H9 (cell line): ENCODE results near the gene ITK. TPM values are rescaled to one million over a fixed set of nuclear protein-coding genes. Genes with fewer than 3 reads are reported as not detected.

ENCODE experiments used
- DNase-seq: peaks from one replicate; pipeline ENCODE4 v3.0.0-alpha.2; 2017
- H2AFZ ChIP-seq: one replicate; pipeline ENCODE4 v1.6.1; 2013; ENCODE audit warnings: mild to moderate bottlenecking, low read length, control low read depth, moderate library complexity
- H2AK5ac ChIP-seq: 2 replicates; pipeline ENCODE4 v1.6.1; 2013; ENCODE audit warnings: low read length, control low read depth, mixed read lengths; ENCODE audit not compliant: insufficient read length
- H2BK120ac ChIP-seq: one replicate; pipeline ENCODE4 v1.6.1; 2013; ENCODE audit warnings: low read depth, mild to moderate bottlenecking, low read length, control low read depth, inconsistent platforms; ENCODE audit not compliant: poor library complexity, severe bottlenecking
- H2BK12ac ChIP-seq: 2 replicates; pipeline ENCODE4 v1.6.1; 2013; ENCODE audit warnings: low read length, control low read depth, mixed read lengths, low read depth; ENCODE audit not compliant: insufficient read length
- H2BK15ac ChIP-seq: 2 replicates; pipeline ENCODE4 v1.6.1; 2013; ENCODE audit warnings: low read depth, low read length, control low read depth
- H2BK20ac ChIP-seq: one replicate; pipeline ENCODE4 v1.6.1; 2013; ENCODE audit warnings: low read depth, mild to moderate bottlenecking, low read length, control low read depth, inconsistent platforms; ENCODE audit not compliant: poor library complexity, severe bottlenecking
- H2BK5ac ChIP-seq: 2 replicates; pipeline ENCODE4 v1.6.1; 2013; ENCODE audit warnings: low read length, control low read depth, mixed read lengths; ENCODE audit not compliant: insufficient read length
- H3K14ac ChIP-seq: 2 replicates; pipeline ENCODE4 v1.6.1; 2013; ENCODE audit warnings: low read length, control low read depth; ENCODE audit not compliant: insufficient read depth
- H3K18ac ChIP-seq: 2 replicates; pipeline ENCODE4 v1.6.1; 2013; ENCODE audit warnings: low read depth, mild to moderate bottlenecking, mixed read lengths, low read length, control low read depth; ENCODE audit not compliant: insufficient read length
- H3K23ac ChIP-seq: 2 replicates; pipeline ENCODE4 v1.6.1; 2013; ENCODE audit warnings: low read length, control low read depth, mixed read lengths, low read depth; ENCODE audit not compliant: insufficient read length
- H3K23me2 ChIP-seq: 2 replicates; pipeline ENCODE4 v1.6.1; 2013; ENCODE audit warnings: low read depth, mild to moderate bottlenecking, mixed read lengths, low read length, control low read depth; ENCODE audit not compliant: insufficient read length, poor library complexity, severe bottlenecking
- H3K27ac ChIP-seq: 2 replicates; pipeline ENCODE4 v1.5.1; 2013; ENCODE audit warnings: low read length, control low read depth, mixed read lengths, low read depth; ENCODE audit not compliant: insufficient read length
- H3K27me3 ChIP-seq: 2 replicates; pipeline ENCODE4 v1.6.1; 2013; ENCODE audit warnings: low read length, control low read depth, inconsistent platforms; ENCODE audit not compliant: insufficient read depth
- H3K4ac ChIP-seq: 2 replicates; pipeline ENCODE4 v1.6.1; 2013; ENCODE audit warnings: low read depth, mild to moderate bottlenecking, control low read depth, inconsistent platforms, low read length, moderate library complexity
- H3K4me1 ChIP-seq: 2 replicates; pipeline ENCODE4 v1.6.1; 2013; ENCODE audit warnings: low read length, control low read depth, inconsistent platforms; ENCODE audit not compliant: insufficient read depth
- H3K4me2 ChIP-seq: 2 replicates; pipeline ENCODE4 v1.6.1; 2013; ENCODE audit warnings: low read length, control low read depth, mixed read lengths; ENCODE audit not compliant: insufficient read length, insufficient read depth
- H3K56ac ChIP-seq: 2 replicates; pipeline ENCODE4 v1.6.1; 2013; ENCODE audit warnings: low read depth, mild to moderate bottlenecking, mixed read lengths, low read length, control low read depth; ENCODE audit not compliant: insufficient read length
- H3K79me1 ChIP-seq: 2 replicates; pipeline ENCODE4 v1.6.1; 2013; ENCODE audit warnings: low read depth, mild to moderate bottlenecking, moderate library complexity, low read length, control low read depth, inconsistent platforms; ENCODE audit not compliant: insufficient read depth, poor library complexity, severe bottlenecking
- H3K79me2 ChIP-seq: 2 replicates; pipeline ENCODE4 v1.6.1; 2013; ENCODE audit warnings: low read length, control low read depth, inconsistent platforms; ENCODE audit not compliant: insufficient read depth
- H3K9ac ChIP-seq: 2 replicates; pipeline ENCODE4 v1.6.1; 2013; ENCODE audit warnings: low read length, control low read depth, mixed read lengths; ENCODE audit not compliant: insufficient read length; ENCODE audit errors: extremely low read depth
- H3K9me3 ChIP-seq: one replicate; pipeline ENCODE4 v1.6.1; 2013; ENCODE audit warnings: low read depth, low read length, inconsistent platforms; ENCODE audit not compliant: control insufficient read depth
- H3T11ph ChIP-seq: one replicate; pipeline ENCODE4 v1.6.1; 2013; ENCODE audit warnings: mild to moderate bottlenecking, low read length, control low read depth, inconsistent platforms
- H4K20me1 ChIP-seq: one replicate; pipeline ENCODE4 v1.6.1; 2013; ENCODE audit not compliant: control insufficient read depth, insufficient read length, insufficient read depth
- H4K5ac ChIP-seq: 2 replicates; pipeline ENCODE4 v1.6.1; 2013; ENCODE audit warnings: low read depth, mild to moderate bottlenecking, mixed read lengths, low read length, control low read depth; ENCODE audit not compliant: insufficient read length
- H4K8ac ChIP-seq: replicated peaks from 2 replicates; pipeline ENCODE4 v1.6.1; 2013; ENCODE audit warnings: low read length, control low read depth, mixed read lengths, low read depth; ENCODE audit not compliant: insufficient read length
- H4K91ac ChIP-seq: 2 replicates; pipeline ENCODE4 v1.6.1; 2013; ENCODE audit warnings: low read depth, mild to moderate bottlenecking, moderate library complexity, mixed read lengths, low read length, control low read depth; ENCODE audit not compliant: insufficient read length
- H3K27ac Mint-ChIP-seq, 3 experiments: 2 replicates in 2 of 3; 3 replicates in 1 of 3; pipeline ENCODE4 v1.8.0; 2020 to 2021; ENCODE audit warnings: mixed read lengths in 3 of 3, mild to moderate bottlenecking in 1 of 3, moderate library complexity in 1 of 3
- H3K27me3 Mint-ChIP-seq: 2 replicates; pipeline ENCODE4 v1.8.0; 2021; ENCODE audit warnings: low read depth, mild to moderate bottlenecking, moderate library complexity, mixed read lengths
- H3K36me3 Mint-ChIP-seq, 3 experiments: 2 replicates in 2 of 3; 3 replicates in 1 of 3; pipeline ENCODE4 v1.8.0; 2020 to 2021; ENCODE audit warnings: low read depth in 3 of 3, mixed read lengths in 3 of 3; ENCODE audit not compliant: insufficient read depth in 1 of 3
- H3K4me1 Mint-ChIP-seq, 2 experiments: 2 replicates each; pipeline ENCODE4 v1.8.0; 2020; ENCODE audit warnings: mixed read lengths in 2 of 2
- H3K4me3 Mint-ChIP-seq, 2 experiments: 2 replicates in 1 of 2; 3 replicates in 1 of 2; pipeline ENCODE4 v1.8.0; 2020 to 2021; ENCODE audit warnings: mild to moderate bottlenecking in 2 of 2, mixed read lengths in 2 of 2, moderate library complexity in 1 of 2
- H3K9me3 Mint-ChIP-seq, 2 experiments: 2 replicates in 1 of 2; 3 replicates in 1 of 2; pipeline ENCODE4 v1.8.0; 2020; ENCODE audit warnings: mild to moderate bottlenecking in 2 of 2, mixed read lengths in 2 of 2, moderate library complexity in 1 of 2
- WGBS: extraction: QIAGEN DNeasy Blood & Tissue Kit; methylation state at CpG from one replicate; pipeline ENCODE4 v1.1.7; 2013; ENCODE audit warnings: missing lambda C conversion rate, low lambda C conversion rate, mixed read lengths; ENCODE audit not compliant: insufficient read length; ENCODE audit errors: extremely low coverage; 5-methylcytosine and 5-hydroxymethylcytosine counted together
- total RNA-seq: library from RNA; stranded (reverse); gene quantifications from 2 replicates; pipeline ENCODE4 v1.2.1, GENCODE V29; 2021
- TF ChIP-seq, protein P1 (sequence below): fragments of 200-600 bp; sonication (generic); conservative IDR thresholded peaks from 3 replicates; pipeline ENCODE4 v1.8.0; 2021; ENCODE audit warnings: antibody characterized with exemption, mild to moderate bottlenecking

Gene ITK
- total RNA-seq, 1 experiment from 2014 or later = 0.22 TPM

DNA sequence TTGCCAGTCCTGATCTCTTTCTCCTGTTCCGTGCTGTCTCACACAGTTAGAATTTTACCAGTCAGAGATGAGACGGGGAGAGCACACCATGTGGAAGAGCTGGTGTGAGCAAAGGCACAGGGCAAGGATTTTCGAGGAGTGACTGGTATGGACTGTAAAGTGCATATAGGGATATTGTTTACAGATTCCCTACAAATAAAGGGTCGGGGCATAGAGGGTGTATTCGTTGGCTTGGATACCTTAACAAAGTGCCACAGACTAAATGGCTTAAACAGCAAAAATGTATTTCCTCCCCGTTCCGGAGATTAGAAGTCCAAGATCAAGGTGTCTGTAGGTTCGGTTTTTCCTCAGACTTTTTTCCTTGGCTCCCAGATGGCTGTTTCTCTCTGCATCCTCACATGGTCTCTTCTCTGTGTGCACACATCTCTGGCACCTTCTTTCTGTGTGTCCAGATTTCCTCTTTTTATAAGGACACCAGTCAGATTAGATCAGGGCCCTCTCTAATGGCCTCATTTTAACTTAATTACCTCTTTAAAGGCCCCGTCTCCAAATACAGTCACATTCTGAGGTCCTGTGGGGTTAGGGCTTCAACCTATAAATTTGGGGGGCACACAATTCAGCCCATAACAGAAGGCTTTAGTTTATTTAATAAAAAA, 108.7 kb downstream of the ITK start:
- no CpG with 5 or more reads among the region's 9 CpGs for WGBS
- Histone ChIP-seq H2AK5ac (no peak overlapping the region), H4K8ac (no peak overlapping the region), H2BK12ac (no peak overlapping the region), H3K18ac (no peak overlapping the region), H3K4me2 (no peak overlapping the region), H3K9ac (no peak overlapping the region), H3K79me2 (no peaks in the 10 kb centered on the region), H3T11ph (no peak overlapping the region), H2BK120ac (no peak overlapping the region), H3K79me1 (no peaks in the 10 kb centered on the region), H3K14ac (no peak overlapping the region), H2BK20ac (no peak overlapping the region), H4K5ac (no peak overlapping the region), H3K4me1 (no peaks in the 10 kb centered on the region), H3K23ac (no peak overlapping the region), H3K4ac (no peak overlapping the region), H3K56ac (no peak overlapping the region), H3K27me3 (no peaks in the 10 kb centered on the region), H2AFZ (no peak overlapping the region), H3K9me3 (no peaks in the 10 kb centered on the region), H2BK15ac (no peak overlapping the region), H4K20me1 (no peaks in the 10 kb centered on the region), H2BK5ac (no peak overlapping the region), H4K91ac (no peak overlapping the region), H3K27ac (no peak overlapping the region), H3K23me2 (no peaks in the 10 kb centered on the region)
- no peak overlapping the region for H3K4me3 Mint-ChIP-seq
- no peak overlapping the region for H3K27ac Mint-ChIP-seq
- H3K9me3 Mint-ChIP-seq = no peaks in the 10 kb centered on the region
- no peak for DNase-seq
- peaks cover 2 to 6% of the 10 kb centered on the region in 2 experiments; a peak in 3 of 4 replicates for H3K4me1 Mint-ChIP-seq
- peaks cover 3 to 36% (median 12%) of the 10 kb centered on the region in 3 experiments; a peak in 5 of 7 replicates for H3K36me3 Mint-ChIP-seq
- TF ChIP-seq, protein P1, sequence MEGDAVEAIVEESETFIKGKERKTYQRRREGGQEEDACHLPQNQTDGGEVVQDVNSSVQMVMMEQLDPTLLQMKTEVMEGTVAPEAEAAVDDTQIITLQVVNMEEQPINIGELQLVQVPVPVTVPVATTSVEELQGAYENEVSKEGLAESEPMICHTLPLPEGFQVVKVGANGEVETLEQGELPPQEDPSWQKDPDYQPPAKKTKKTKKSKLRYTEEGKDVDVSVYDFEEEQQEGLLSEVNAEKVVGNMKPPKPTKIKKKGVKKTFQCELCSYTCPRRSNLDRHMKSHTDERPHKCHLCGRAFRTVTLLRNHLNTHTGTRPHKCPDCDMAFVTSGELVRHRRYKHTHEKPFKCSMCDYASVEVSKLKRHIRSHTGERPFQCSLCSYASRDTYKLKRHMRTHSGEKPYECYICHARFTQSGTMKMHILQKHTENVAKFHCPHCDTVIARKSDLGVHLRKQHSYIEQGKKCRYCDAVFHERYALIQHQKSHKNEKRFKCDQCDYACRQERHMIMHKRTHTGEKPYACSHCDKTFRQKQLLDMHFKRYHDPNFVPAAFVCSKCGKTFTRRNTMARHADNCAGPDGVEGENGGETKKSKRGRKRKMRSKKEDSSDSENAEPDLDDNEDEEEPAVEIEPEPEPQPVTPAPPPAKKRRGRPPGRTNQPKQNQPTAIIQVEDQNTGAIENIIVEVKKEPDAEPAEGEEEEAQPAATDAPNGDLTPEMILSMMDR = no peak
- no peaks in the 10 kb centered on the region for H3K27me3 Mint-ChIP-seq
